ENCODE results near the gene KRTAP10-10. TPM values are rescaled to one million over a fixed set of nuclear protein-coding genes. Genes with fewer than 3 reads are reported as not detected.
A peak's percentile ranks its signal among the peaks of the same experiment; 100 is the strongest.
"Not testable (repeated sequence)": the region's sequence is repeated elsewhere in the genome, so short reads cannot be mapped to it uniquely, and the experiment has no call there.

KRTAP10-10 gene, protein sequence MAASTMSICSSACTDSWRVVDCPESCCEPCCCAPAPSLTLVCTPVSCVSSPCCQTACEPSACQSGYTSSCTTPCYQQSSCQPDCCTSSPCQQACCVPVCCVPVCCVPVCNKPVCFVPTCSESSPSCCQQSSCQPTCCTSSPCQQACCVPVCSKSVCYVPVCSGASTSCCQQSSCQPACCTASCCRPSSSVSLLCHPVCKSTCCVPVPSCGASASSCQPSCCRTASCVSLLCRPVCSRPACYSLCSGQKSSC
- not detected for total RNA-seq
- long read RNA-seq, donor 1, result 0 reads
- long read RNA-seq, donor 2, result 0 reads

DNA sequence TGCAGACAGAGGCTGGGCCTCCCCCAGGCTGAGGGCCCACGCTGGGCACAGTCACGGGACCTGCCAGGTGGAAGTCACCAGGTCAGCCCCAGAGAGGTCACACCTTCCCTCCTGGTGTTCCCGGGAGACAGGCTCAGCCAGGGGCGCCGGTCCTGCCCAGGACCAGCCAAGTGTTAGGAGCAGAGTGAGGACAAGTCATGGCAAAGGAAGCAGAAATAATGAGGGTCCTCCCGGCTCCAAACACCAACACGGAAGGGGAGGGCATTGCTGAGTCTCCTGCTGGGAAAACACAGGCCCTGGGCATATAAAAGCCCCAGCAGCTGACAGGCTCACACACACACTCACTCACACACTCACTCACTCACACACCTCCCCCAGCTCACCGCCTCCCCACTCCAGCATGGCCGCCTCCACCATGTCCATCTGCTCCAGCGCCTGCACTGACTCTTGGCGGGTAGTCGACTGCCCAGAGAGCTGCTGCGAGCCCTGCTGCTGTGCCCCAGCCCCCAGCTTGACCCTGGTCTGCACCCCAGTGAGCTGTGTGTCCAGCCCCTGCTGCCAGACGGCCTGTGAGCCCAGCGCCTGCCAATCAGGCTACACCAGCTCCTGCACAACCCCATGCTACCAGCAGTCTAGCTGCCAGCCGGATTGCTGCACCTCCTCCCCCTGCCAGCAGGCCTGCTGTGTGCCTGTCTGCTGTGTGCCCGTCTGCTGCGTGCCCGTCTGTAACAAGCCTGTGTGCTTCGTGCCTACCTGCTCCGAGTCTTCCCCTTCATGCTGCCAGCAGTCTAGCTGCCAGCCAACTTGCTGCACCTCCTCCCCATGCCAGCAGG lies at the start of gene KRTAP10-10:
Gene KRTAP10-10, plus strand, starts transcription at position 339 of the 833 bp plus-strand sequence. Its CDS starts 62 bp downstream, at position 401.
- intact Hi-C loops (cut with DNase I), result no loop called here

DNA sequence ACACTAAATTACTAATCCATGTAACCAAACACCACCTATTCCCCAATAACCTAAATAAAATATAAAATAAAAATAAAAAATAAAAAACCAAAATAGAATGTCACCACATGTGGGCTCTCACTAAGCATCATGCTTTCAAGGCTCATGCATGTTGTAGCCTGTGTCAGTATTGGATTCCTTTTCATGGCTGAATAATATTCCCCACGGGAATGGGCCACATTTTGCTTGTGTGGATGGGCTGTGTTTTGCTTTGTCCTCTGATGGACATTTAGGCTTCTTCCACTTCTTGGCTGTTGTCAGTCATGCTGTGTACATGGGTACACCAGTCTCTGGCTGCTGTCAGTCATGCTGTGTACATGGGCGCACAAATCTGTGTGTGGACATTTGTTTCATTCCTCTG lies 48.1 kb upstream of the KRTAP10-10 start:
- DNase-seq (ENCODE audit: low spot score), result no peak
- intact Hi-C loops (cut with DNase I), result no loop called here

More for the DNA sequence above, at the start of gene KRTAP10-10:
- no peak for DNase-seq (ENCODE audit: low spot score)

DNA sequence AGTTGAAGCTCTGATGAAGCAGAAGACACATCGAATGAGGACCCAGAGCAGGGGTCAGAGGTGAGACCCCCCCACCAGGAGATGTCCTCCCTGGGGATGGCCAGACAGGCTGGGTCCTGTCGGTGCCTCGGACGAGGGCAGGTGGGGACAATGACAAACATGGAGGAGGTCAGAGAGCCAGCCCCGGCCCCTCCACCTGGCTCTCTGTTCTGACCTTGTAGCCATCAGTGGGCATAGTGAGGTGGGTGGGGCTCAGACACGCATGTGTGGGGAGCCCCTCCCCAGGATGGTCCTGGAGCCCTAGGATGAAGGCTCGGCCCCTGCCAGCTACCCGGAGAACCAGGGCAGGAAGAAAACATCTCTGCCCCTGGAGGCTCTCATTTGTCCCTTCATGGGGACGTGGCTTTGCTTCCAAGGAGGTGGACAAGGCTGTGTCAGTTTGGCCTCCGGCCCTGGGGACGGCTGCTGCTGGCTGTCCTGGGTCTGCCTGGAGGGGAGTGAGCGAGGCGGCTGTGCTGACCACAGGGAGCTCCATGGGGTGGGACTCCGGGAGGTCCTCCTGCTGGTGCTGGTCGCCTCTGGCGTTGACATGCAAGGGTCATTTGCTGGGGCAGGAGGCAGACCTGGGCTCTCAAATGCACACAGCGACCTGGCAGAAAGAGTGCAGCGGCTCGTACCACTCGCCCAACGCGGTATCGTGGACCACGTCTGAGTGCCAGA lies 47.4 kb upstream of the KRTAP10-10 start:
- intact Hi-C loops (cut with DNase I), result no loop called here
- DNase-seq (ENCODE audit: low spot score), result peak; percentile 83

DNA sequence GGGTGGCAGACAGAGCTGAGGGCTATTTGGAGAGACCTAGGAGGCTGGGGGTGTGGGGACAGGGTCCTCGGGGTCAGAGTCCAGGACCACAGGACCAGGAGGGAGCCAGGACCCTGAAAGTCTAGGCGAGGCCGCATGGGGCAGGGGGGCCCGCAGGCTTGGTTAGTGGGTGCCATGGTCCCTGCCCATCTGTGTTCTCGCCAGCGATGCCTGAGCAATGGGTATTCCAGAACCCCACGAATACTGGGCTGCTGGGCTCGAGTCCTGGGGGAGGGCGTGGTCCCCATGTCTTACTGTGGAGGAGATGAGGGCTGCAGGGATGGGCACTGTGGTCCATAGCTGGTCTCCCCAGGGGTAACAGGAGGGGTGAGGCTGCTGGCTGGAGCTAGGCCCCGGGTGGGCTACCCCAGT lies 46.8 kb upstream of the KRTAP10-10 start:
- DNase-seq (ENCODE audit: low spot score), result peak; percentile 66
- intact Hi-C loops (cut with DNase I), result no loop called here

DNA sequence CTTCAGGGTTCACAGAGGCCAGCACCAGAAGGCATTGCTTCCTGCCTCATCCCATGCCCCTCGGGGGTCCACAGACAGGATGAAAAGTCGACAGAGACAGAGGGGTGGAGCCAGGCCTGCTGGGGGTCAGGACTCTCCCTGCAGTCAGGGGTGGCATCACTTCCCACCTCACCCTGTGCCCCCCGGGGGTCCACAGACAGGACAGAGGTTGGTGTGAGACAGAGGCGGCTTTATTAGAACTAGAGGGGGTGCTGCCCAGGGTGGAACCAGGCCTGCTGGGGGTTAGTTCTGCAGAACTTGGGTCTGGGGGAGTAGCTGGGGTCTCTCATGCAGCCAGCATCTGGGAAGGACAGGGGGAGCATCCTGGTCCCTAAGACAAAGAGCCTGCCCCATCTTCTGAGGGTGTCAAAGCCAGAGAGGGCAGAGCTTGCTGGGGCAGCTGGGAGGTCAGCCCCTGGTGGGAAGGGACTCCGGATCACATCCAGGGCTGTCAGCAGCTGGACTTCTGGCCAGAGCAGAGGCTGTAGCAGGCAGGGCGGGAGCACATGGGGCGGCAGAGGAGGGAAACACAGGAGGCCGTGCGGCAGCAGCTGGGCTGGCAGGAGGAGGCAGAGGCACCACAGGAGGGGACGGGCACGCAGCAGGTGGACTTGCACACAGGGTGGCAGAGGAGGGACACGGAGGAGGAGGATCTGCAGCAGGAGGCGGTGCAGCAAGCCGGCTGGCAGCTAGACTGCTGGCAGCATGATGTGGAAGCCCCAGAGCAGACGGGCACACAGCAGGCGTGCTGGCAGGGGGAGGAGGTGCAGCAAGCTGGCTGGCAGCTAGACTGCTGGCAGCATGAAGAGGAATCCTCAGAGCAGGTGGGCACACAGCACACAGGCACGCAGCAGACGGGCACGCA lies 46.0 kb upstream of the KRTAP10-10 start:
- DNase-seq (ENCODE audit: low spot score), result peak; percentile 63
- intact Hi-C loops (cut with DNase I), result not testable (repeated sequence)

DNA sequence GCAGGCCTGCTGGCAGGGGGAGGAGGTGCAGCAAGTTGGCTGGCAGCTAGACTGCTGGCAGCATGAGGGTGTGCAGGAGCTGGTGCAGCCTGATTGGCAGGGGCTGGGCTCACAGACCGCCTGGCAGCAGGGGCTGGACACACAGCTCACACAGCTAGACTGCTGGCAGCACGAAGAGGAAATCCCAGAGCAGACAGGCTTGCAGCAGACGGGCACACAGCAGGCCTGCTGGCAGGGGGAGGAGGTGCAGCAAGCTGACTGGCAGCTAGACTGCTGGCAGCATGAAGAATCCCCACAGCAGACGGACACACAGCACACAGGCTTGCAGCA lies 45.4 kb upstream of the KRTAP10-10 start:
- intact Hi-C loops (cut with DNase I); DNase-seq (ENCODE audit: low spot score): not testable (repeated sequence)

DNA sequence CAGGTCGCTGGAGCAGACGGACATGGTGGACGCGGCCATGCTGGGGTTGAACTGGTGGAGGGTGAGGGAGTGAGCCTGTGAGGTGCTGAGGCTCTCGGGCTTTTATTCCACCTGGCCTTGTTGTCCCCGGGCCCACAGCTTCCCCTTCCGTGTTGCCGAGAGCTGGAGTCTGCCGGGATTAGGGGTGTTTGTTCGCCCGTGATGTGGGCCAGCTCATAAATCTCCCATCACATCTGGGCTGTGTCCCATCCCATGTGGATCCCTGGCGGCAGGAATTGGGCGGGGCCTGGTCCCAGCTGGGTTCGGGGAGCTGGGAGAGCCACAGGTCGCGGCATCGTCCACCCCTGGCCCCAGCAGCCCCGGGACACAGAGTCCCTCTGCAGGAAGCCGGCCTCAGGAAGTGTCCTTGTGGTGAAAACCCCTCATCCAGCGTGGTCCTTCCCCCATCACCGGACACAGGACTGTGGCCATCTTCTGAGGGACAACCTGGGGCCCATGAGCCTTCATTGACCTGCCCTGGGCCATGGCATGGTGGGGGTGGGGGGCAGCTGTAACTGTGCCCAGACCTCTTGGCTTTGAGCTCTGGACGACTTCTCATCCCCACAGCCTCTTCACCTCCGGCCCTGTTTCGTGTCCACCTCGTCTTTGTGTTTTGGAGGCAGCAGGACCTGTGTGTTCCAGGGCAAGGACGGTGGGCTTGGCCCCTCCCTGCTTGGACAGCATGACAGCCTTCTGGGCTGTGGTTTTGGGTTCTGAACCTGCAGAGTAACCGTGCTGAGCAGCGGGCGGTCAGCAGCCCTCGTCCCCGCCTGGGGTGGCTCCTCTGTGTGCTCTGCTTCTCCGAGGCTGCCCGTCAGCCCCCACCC lies 44.5 kb upstream of the KRTAP10-10 start, which contains the start of gene KRTAP10-6:
Gene KRTAP10-6, minus strand, starts transcription at position 60 of the 866 bp plus-strand sequence. Its CDS starts 21 bp downstream, at position 39.
- DNase-seq (ENCODE audit: low spot score), result peak; percentile 68
- intact Hi-C loops (cut with DNase I), result no loop called here

DNA sequence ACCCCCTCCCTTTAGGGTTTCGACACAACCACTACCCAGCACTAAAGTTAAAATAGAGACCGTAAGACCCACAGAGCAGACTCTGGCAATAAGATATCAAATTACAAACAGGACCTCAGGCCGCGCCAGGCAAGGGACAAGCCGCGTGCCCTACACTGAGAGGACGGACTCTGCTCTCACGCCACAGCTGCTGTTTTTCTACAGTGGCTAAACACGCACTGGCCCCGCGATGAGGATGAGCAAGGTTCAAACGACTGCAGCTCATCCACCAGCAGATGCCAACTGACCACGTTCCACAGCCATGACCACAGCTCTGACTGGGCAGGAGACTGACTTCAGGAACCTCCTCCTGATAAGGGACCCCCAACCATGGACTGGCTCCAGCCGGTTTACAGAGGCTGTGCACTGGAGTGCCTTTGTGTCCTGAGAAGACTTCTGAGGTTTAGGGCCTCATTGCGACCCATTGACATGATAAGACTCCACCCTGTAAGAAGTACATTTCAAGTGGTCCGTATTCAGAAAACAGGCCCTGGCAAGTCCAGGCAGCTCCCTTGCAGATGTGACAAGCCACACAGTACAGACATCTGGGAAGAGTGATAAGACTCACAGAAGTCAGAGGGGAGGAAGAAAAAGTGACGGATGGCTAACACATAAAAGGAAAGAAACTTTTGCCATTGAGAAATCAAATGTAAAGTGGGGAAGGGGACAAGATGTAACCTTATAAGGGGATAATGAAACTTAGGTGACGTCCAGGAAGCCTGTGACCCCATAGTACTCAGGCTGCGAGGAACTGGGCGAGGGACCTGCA lies 43.4 kb upstream of the KRTAP10-10 start:
- peak; percentile 43 for DNase-seq (ENCODE audit: low spot score)
- intact Hi-C loops (cut with DNase I), result no loop called here

DNA sequence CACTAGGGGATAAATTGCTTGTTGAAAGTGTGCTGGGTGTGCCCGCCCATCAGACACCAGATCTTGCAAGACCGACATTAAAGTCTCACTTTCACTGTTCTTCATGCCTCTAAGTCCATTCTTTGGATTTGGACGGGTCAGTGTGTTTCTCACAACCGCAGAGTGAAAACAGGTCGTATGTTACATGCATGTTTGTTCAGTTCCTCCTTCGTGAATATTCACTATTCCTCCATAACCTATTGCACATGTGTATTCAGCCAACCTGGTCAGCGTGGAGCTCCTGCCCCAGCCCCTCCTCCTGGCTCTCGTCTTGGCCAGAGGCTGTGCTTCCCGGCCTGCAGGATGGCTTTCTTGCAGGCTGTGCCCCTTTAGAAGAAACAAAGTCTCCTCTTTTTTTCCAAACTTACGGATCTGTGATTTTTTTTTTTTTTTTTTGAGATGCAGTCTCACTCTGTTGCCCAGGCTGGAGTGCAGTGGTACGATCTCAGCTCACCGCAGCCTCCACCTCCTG lies 42.7 kb upstream of the KRTAP10-10 start:
- intact Hi-C loops (cut with DNase I), result no loop called here
- DNase-seq (ENCODE audit: low spot score), result peak; percentile 43

DNA sequence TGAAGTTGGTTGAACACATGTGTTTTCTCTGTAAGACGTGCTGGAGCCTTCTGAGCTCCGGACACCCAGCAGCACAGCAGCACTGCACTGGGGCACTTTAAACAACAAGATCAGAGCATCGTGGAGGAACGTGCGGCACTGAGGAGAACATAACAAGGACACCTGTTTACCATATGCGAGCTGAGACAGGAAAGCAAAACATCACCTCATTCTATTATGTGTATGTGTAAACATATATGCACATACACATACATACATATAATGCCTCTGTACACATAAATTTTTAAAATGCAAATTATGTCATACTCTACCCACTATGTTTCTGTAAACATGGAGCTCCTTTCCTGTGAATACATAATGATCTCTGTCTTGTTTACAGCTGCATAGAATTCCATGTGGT lies 41.6 kb upstream of the KRTAP10-10 start:
- intact Hi-C loops (cut with DNase I), result no loop called here
- DNase-seq (ENCODE audit: low spot score), result no peak

DNA sequence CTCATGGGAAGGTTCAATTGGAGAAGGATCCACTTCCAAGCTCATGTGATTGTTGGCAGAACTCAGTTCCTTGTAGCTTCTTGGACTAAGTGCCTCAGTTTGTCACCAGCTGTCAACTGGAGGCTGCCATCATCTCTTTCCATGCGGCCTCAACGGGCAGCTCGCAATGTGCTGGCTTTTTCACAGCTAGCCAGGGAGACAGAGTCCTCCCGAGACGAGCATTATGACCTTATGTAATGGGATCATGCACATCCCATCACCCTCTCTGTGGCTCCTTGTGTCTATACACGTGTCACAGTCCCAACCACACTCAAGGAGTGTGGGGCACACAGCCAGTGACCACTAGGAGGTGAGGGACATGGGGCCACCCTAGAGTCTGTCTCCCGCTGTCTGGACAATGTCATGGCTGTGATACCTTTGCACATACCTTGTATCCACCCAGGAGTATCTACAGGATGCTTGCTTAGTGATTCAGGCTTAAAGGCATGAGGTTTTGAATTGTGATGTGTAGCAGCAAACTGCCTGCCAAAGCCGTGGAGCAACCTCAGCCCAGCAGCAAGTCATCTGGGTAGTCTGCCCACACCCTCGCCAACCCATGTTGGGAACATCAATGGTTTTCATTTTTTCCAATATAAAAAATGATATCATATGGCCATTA lies 41.0 kb upstream of the KRTAP10-10 start:
- intact Hi-C loops (cut with DNase I), result no loop called here
- peak; percentile 38 for DNase-seq (ENCODE audit: low spot score)

DNA sequence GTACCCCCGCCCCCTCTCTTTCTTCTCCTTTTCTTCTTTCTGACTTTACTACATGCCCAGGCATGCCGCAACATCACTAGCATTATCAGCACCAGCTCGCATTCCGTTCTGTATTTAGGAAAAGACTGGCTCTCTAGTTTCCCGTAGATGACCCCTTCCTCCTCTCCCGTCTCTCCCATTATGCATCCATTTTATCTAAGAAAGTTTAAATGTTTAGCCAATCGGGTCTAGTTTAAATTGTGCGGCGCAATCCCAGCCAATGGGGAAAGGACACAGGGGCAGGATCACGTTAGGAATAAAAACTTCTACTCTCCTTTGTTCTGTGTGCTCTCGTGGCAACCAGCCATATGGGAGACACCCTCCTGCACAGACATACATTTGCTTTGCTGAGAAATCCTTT lies 39.1 kb upstream of the KRTAP10-10 start:
- no peak for DNase-seq (ENCODE audit: low spot score)
- intact Hi-C loops (cut with DNase I), result no loop called here

DNA sequence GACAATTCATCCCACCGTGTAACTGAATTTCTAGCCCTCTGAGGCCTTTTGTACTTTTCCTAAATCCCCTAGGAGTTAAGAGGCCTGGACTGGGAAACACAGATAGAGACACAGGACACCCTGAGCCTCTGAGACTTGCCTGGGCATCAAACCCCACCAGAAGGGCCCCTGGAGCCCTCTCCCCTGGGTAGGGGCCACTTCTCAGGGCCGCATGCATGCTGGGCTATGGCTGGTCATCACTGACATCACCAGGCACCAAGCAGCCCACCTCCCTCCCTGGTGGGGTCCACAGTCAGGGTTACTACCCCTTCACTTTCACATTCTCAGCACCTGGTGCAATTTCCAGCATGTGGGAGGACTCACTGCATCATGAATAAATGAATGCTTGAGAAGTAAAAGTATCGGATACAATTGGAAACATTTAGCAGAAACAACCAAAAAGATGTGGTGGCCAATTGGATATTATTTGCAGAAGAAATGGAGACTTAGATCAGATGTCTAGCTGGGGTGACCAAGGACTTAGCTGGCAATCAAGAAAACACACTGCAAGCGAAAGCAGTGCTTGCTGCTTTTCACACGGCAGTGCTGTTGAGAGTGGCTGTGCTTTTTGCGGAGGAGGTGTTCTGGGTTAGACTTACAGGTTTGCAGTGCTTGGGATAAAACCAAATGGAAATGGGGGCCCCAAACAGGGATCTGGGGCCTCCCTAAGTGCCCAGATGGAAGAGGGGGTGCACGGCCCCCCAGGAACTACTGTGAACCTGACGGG lies 37.7 kb upstream of the KRTAP10-10 start:
- intact Hi-C loops (cut with DNase I), result no loop called here
- DNase-seq (ENCODE audit: low spot score), result no peak

DNA sequence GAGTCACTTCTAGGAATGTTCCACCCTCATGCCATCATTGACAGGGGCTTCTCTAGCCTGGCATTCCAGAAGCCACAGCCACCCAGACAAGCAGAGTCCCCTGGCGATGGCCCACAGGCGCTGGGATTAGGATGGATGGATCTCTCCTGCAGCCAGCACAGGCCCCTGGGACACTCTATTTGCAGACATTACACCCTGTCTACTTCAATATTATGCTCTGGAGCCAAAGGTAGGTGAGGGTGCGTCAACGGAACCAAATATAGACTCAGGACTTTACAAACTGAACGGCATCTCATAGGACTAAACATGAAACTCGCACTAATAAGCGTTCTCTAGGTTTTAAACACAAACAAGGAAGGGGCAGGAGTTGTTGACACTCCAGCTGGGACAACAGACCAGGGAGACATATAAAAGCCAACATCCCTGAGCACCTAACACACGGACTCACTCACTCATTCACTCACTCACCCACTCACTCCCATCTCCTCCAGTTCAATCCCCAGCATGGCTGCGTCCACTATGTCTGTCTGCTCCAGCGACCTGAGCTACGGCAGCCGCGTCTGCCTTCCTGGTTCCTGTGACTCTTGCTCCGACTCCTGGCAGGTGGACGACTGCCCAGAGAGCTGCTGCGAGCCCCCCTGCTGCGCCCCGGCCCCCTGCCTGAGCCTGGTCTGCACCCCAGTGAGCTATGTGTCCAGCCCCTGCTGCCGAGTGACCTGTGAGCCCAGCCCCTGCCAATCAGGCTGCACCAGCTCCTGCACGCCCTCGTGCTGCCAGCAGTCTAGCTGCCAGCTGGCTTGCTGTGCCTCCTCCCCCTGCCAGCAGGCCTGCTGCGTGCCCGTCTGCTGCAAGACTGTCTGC lies 36.8 kb upstream of the KRTAP10-10 start, which contains the start of gene KRTAP10-7:
Gene KRTAP10-7, plus strand, starts transcription at position 480 of the 861 bp plus-strand sequence. Its CDS starts 25 bp downstream, at position 505.
- intact Hi-C loops (cut with DNase I), result not testable (repeated sequence)
- DNase-seq (ENCODE audit: low spot score), result peak; percentile 66

DNA sequence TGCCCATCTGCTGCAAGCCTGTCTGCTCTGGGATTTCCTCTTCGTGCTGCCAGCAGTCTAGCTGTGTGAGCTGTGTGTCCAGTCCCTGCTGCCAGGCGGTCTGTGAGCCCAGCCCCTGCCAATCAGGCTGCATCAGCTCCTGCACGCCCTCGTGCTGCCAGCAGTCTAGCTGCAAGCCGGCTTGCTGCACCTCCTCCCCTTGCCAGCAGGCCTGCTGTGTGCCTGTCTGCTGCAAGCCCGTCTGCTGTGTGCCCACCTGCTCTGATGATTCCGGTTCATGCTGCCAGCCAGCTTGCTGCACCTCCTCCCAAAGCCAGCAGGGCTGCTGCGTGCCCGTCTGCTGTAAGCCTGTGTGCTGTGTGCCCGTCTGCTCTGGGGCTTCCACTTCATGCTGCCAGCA lies 36.1 kb upstream of the KRTAP10-10 start:
- DNase-seq (ENCODE audit: low spot score), result peak; percentile 40
- intact Hi-C loops (cut with DNase I), result not testable (repeated sequence)
